Measurements from ENCODE around the gene SLC7A11. TPM values are rescaled to one million over a fixed set of nuclear protein-coding genes. Genes with fewer than 3 reads are reported as not detected.

Gene SLC7A11
- total and polyA plus RNA-seq, 7 donors: under 0.01 to 2.8 (median 0.27) TPM

GRCh38 chr4:138185859-138186645 lies 56.1 kb downstream of the SLC7A11 start:
- Histone ChIP-seq H3K4me3 (no peak overlapping the region), H3K27me3 (no peaks in the 10 kb centered on the region), H3K4me1 (no peaks in the 10 kb centered on the region), H3K27ac (no peak overlapping the region), H3K9me3 (no peaks in the 10 kb centered on the region), H3K36me3 (no peaks in the 10 kb centered on the region)
- DNase-seq: no peak
- WGBS, 2 donors: 92 to 93% methylated on average over 13 of the region's 13 CpGs
- TF ChIP-seq POLR2AphosphoS5 (IDR thresholded peaks at IDR 0.05) (no peak), EP300 (IDR thresholded peaks at IDR 0.05) (no peak), POLR2A (IDR thresholded peaks at IDR 0.05) (no peak), CTCF (IDR thresholded peaks at IDR 0.05) (no peak)
- intact Hi-C loops (cut with DNase I): no loop called here

- TF ChIP-seq EP300 (IDR thresholded peaks at IDR 0.05): no peak
- TF ChIP-seq POLR2A (IDR thresholded peaks at IDR 0.05): no peak
- no peak for TF ChIP-seq POLR2AphosphoS5 (IDR thresholded peaks at IDR 0.05)
- TF ChIP-seq CTCF (IDR thresholded peaks at IDR 0.05): no peak
- intact Hi-C loops (cut with DNase I): loop anchor here (5.0 kb wide), 1 partner anchor 497 kb away; no protein-coding TSS in a partner anchor
- no peak overlapping the region for H3K4me3 ChIP-seq
- H3K27ac ChIP-seq: no peak overlapping the region
- no peak for DNase-seq
- H3K36me3 ChIP-seq: no peaks in the 10 kb centered on the region
- 79 to 91% methylated on average over 1 of the region's 1 CpG for WGBS, 2 donors
- no peaks in the 10 kb centered on the region for H3K4me1 ChIP-seq
- H3K9me3 ChIP-seq: no peaks in the 10 kb centered on the region
- H3K27me3 ChIP-seq: no peaks in the 10 kb centered on the region
These were observed 57.3 kb downstream of the SLC7A11 start for GRCh38 chr4:138184886-138185285.

- intact Hi-C loops (cut with DNase I): loop anchor here (2.0 to 5.0 kb wide), 2 partner anchors 146 to 499 kb away; no protein-coding TSS in a partner anchor
- no peaks in the 10 kb centered on the region for H3K27me3 ChIP-seq
- H3K27ac ChIP-seq: no peak overlapping the region
- H3K4me1 ChIP-seq: no peaks in the 10 kb centered on the region
- no peak for DNase-seq
- H3K4me3 ChIP-seq: no peak overlapping the region
- no peaks in the 10 kb centered on the region for H3K36me3 ChIP-seq
- 49 to 59% methylated on average over 6 of the region's 6 CpGs for WGBS, 2 donors
- no peaks in the 10 kb centered on the region for H3K9me3 ChIP-seq
- TF ChIP-seq CTCF (IDR thresholded peaks at IDR 0.05) (peak; percentile 8 to 58 (median 34)), POLR2AphosphoS5 (IDR thresholded peaks at IDR 0.05) (no peak), EP300 (IDR thresholded peaks at IDR 0.05) (no peak), POLR2A (IDR thresholded peaks at IDR 0.05) (no peak)
These were observed 59.2 kb downstream of the SLC7A11 start for GRCh38 chr4:138182838-138183426.

GRCh38 chr4:138181287-138181686 lies 60.9 kb downstream of the SLC7A11 start:
- Histone ChIP-seq H3K4me1 (no peaks in the 10 kb centered on the region), H3K27me3 (no peaks in the 10 kb centered on the region), H3K27ac (peak overlapping the region in 1 of 4 donors; percentile 50), H3K9me3 (no peaks in the 10 kb centered on the region), H3K36me3 (no peaks in the 10 kb centered on the region), H3K4me3 (no peak overlapping the region)
- DNase-seq: no peak
- WGBS, 2 donors: 69 to 83% methylated on average over 6 of the region's 6 CpGs
- intact Hi-C loops (cut with DNase I): loop anchor here (5.0 kb wide), 1 partner anchor 501 kb away; no protein-coding TSS in a partner anchor
- TF ChIP-seq POLR2A (IDR thresholded peaks at IDR 0.05): no peak
- no peak for TF ChIP-seq CTCF (IDR thresholded peaks at IDR 0.05)
- peak; percentile 19 to 94 (median 71) for TF ChIP-seq EP300 (IDR thresholded peaks at IDR 0.05)
- peak in 3 of 4 donors; percentile 36 to 68 (median 58) for TF ChIP-seq POLR2AphosphoS5 (IDR thresholded peaks at IDR 0.05)

Data from sigmoid colon (tissue), 7 donors.